ENCODE measurements around the gene TRPC4AP. TPM values are rescaled to one million over a fixed set of nuclear protein-coding genes. Genes with fewer than 3 reads are reported as not detected.
"Not testable (repeated sequence)": the region's sequence is repeated elsewhere in the genome, so short reads cannot be mapped to it uniquely, and the experiment has no call there.

TRPC4AP gene
- polyA plus RNA-seq, 2 of the 4 experiments (the other 2 are of a cell fraction), result 51.4 to 55.3 TPM

DNA sequence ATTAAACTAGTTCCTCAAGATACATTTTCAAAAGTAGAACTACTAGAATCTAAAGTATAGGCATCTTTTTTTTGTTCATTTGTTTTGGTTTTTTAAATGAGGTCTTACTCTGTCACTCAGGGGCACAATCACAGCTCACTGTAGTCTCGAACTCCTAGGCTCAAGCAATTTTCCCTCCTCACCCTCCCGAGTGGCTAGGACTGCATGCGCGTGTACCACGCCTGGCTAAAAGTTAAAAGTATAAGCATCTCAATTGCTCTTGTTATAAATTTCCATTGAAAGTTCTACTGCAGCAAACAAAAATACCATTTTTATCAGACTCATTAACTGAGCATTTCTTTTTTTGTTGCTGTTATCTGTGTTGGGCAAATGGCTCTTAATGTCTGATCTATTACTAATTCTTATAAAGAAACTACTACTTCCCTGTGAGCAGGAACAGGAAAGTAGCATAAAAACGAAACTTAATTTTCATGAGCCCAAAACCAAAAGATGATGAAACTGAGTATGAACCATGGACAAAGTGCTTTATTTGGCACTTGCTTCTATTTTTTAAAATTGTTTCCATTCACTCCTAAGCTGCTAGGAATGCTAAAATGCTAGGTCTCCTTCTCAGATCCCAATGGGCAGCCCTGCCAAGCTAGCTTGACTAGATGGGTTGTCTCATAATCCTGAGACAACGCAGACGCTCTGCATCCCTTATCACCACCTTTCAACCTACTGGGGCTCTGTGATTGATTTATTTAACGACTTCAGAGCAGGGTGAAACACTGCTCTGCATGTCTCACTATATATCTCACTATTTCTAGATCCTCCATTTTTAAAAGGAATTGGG is 36.9 kb downstream of the TRPC4AP start:
- POLR2A ChIA-PET, result no interaction called here
- CTCF ChIA-PET, result interaction anchor here (0.8 kb wide), 1 partner anchor 10 kb away, joined by 4 read pairs; no protein-coding TSS in a partner anchor
- no peak overlapping the region for H3K4me3 ChIP-seq
- ATAC-seq (no peak), FAIRE-seq (no peak), DNase-seq (ENCODE audit: low read depth in 1 of 2, low spot score in 1 of 2) (no peak)
- H3K4me2 ChIP-seq, result no peak overlapping the region
- 88% methylated on average over 9 of the region's 9 CpGs for WGBS (ENCODE audit: missing lambda C conversion rate)
- TF ChIP-seq ZNF302 (CRISPR knock-in tag; IDR thresholded peaks at IDR 0.05) (no peak), RCOR1 (IDR thresholded peaks at IDR 0.05; ENCODE audit: low read depth, low read length) (no peak), EHMT2 (IDR thresholded peaks at IDR 0.05; ENCODE audit: low read depth) (no peak), NFE2L2 (conservative IDR thresholded peaks at IDR 0.05; ENCODE audit: low read length) (no peak), JUN (IDR thresholded peaks at IDR 0.05) (no peak), PHF8 (IDR thresholded peaks at IDR 0.05; ENCODE audit: borderline replicate concordance, low read depth) (no peak), JUNB (IDR thresholded peaks at IDR 0.05) (no peak), MAZ (IDR thresholded peaks at IDR 0.05; ENCODE audit: borderline replicate concordance, low read depth, low read length) (no peak), RNF2 (IDR thresholded peaks at IDR 0.05; ENCODE audit: borderline replicate concordance, low read depth) (no peak)
- no peak overlapping the region for H3K27ac ChIP-seq
- H3K4me1 ChIP-seq, result peaks cover 35% of the 10 kb centered on the region
- no peaks in the 10 kb centered on the region for H3K9me3 ChIP-seq

GRCh38 chr20:35054814-35055213 is 37.8 kb downstream of the TRPC4AP start:
- TF ChIP-seq, protein P1, sequence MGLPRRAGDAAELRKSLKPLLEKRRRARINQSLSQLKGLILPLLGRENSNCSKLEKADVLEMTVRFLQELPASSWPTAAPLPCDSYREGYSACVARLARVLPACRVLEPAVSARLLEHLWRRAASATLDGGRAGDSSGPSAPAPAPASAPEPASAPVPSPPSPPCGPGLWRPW (IDR thresholded peaks at IDR 0.05), result no peak
- TF ChIP-seq EHF (CRISPR knock-in tag; IDR thresholded peaks at IDR 0.05), result no peak
- no peak for TF ChIP-seq KDM1A (IDR thresholded peaks at IDR 0.05; ENCODE audit: low read depth)
- no peak for TF ChIP-seq MAX (IDR thresholded peaks at IDR 0.05)
- no peak for TF ChIP-seq FOSL2 (IDR thresholded peaks at IDR 0.05)
- no peak for TF ChIP-seq FOSL2 (CRISPR knock-in tag; IDR thresholded peaks at IDR 0.05)
- TF ChIP-seq CBX2 (IDR thresholded peaks at IDR 0.05; ENCODE audit: borderline replicate concordance, low read depth), result no peak
- TF ChIP-seq BCL3 (IDR thresholded peaks at IDR 0.05), result no peak
- TF ChIP-seq, protein P2, sequence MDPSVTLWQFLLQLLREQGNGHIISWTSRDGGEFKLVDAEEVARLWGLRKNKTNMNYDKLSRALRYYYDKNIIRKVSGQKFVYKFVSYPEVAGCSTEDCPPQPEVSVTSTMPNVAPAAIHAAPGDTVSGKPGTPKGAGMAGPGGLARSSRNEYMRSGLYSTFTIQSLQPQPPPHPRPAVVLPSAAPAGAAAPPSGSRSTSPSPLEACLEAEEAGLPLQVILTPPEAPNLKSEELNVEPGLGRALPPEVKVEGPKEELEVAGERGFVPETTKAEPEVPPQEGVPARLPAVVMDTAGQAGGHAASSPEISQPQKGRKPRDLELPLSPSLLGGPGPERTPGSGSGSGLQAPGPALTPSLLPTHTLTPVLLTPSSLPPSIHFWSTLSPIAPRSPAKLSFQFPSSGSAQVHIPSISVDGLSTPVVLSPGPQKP (IDR thresholded peaks at IDR 0.05; ENCODE audit: low read depth, low read length), result no peak
- no peak for TF ChIP-seq EHMT2 (IDR thresholded peaks at IDR 0.05; ENCODE audit: low read depth)
- TF ChIP-seq SMC3 (IDR thresholded peaks at IDR 0.05), result no peak
- TF ChIP-seq HEYL (CRISPR knock-in tag; IDR thresholded peaks at IDR 0.05), result no peak
- TF ChIP-seq NFE2L2 (conservative IDR thresholded peaks at IDR 0.05; ENCODE audit: low read length), result no peak
- no peak for TF ChIP-seq GATA3 (IDR thresholded peaks at IDR 0.05; ENCODE audit: borderline replicate concordance)
- TF ChIP-seq ESRRA (IDR thresholded peaks at IDR 0.05; ENCODE audit: borderline replicate concordance, low read length), result no peak
- no peak for TF ChIP-seq NPAS2 (CRISPR knock-in tag; IDR thresholded peaks at IDR 0.05; ENCODE audit: borderline replicate concordance)
- TF ChIP-seq CHD4 (IDR thresholded peaks at IDR 0.05; ENCODE audit: borderline replicate concordance), result no peak
- TF ChIP-seq NR3C1 (IDR thresholded peaks at IDR 0.05), result no peak
- TF ChIP-seq E2F6 (IDR thresholded peaks at IDR 0.05; ENCODE audit: borderline replicate concordance, low read depth), result no peak
- TF ChIP-seq ZC3H11A (IDR thresholded peaks at IDR 0.05), result no peak
- no peak for TF ChIP-seq HOXA7 (CRISPR knock-in tag; IDR thresholded peaks at IDR 0.05)
- ChIA-PET POLR2A (no interaction called here), CTCF (interaction anchor here (0.8 to 1.2 kb wide), 3 partner anchors 9 to 42 kb away, joined by 3 to 6 read pairs (median 4); no protein-coding TSS in a partner anchor)

DNA sequence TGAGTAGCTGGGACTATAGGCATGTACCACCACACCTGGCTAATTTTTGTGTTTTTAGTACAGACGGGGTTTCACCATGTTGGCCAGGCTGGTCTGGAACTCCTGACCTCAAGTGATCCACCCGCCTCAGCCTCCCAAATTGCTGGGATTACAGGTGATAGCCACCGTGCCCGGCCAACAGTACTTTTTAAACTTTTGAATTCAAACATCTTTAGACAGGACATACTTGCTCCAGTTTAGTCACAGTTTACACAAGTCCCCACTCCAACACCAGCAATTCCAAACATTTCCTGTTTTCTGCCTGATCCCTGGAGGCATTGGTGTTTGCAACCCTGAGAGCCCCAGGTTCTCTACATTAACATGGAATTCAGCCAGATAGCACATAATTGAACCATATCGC is 40.0 kb downstream of the TRPC4AP start:
- ATAC-seq, result peak in 1 of 2 experiments; percentile 62; a peak in 2 of 6 replicates
- not testable (repeated sequence) for H3K9me3 ChIP-seq, FAIRE-seq, H3K4me3 ChIP-seq
- peak overlapping the region; percentile 23 to 65; a peak in 4 of 6 replicates for H3K27ac ChIP-seq
- DNase-seq (ENCODE audit: low read depth in 1 of 2, low spot score in 1 of 2), result peak in 1 of 2 experiments; percentile 46
- ChIA-PET POLR2A (interaction anchor here (0.7 kb wide), 1 partner anchor 210 kb away, joined by 8 read pairs; no protein-coding TSS in a partner anchor), CTCF (interaction anchor here (1.3 to 1.5 kb wide), 2 partner anchors 14 to 32 kb away, joined by 3 read pairs; no protein-coding TSS in a partner anchor)
- 44% methylated on average over 5 of the region's 5 CpGs for WGBS (ENCODE audit: missing lambda C conversion rate)
- peaks cover 35% of the 10 kb centered on the region for H3K4me1 ChIP-seq
- H3K4me2 ChIP-seq, result peak overlapping the region; percentile 44

More at GRCh38 chr20:35054814-35055213, 37.8 kb downstream of the TRPC4AP start:
- FAIRE-seq (no peak), ATAC-seq (no peak), DNase-seq (ENCODE audit: low read depth in 1 of 2, low spot score in 1 of 2) (no peak)
- WGBS (ENCODE audit: missing lambda C conversion rate), result 35% methylated on average over 2 of the region's 2 CpGs
- Histone ChIP-seq H3K4me3 (no peak overlapping the region), H3K27ac (no peak overlapping the region), H3K4me1 (peaks cover 35% of the 10 kb centered on the region), H3K9me3 (no peaks in the 10 kb centered on the region), H3K4me2 (no peak overlapping the region)
